Measurements from ENCODE around the gene METTL25B.

GRCh38 chr1:156740237-156740740, 12.0 kb downstream of the METTL25B start:
- TF ChIP-seq EZH2 (IDR thresholded peaks at IDR 0.05; ENCODE audit: low read length, unreplicated experiment), result no peak
- TF ChIP-seq CTCF (conservative IDR thresholded peaks at IDR 0.05; ENCODE audit: low read depth, low read length), result no peak
- no peak for TF ChIP-seq EZH2phosphoT487 (IDR thresholded peaks at IDR 0.05; ENCODE audit: borderline replicate concordance, low read length)
